Measurements from ENCODE around the gene PPP1R3C. TPM values are rescaled to one million over a fixed set of nuclear protein-coding genes. Genes with fewer than 3 reads are reported as not detected.

The PPP1R3C gene
- total and polyA plus RNA-seq, 2 donors (not counting 3 experiments of a cell fraction or from before 2014, with no cell fraction given) = 1.6 to 2.0 TPM

GRCh38 chr10:91610919-91611318 is 22.0 kb downstream of the PPP1R3C start:
- POLR2A ChIA-PET = no interaction called here
- Histone ChIP-seq H3K27me3 (ENCODE audit: control insufficient read depth in 2 of 2, insufficient read depth in 2 of 2, low read length in 2 of 2) (no peaks in the 10 kb centered on the region), H3K4me1 (ENCODE audit: control insufficient read depth, extremely low read depth, insufficient read depth, low read length) (peaks cover 20% of the 10 kb centered on the region), H3K79me2 (ENCODE audit: control insufficient read depth, insufficient read depth, low read length) (no peaks in the 10 kb centered on the region), H4K20me1 (replicated peaks; ENCODE audit: control insufficient read depth, extremely low read depth, insufficient read depth, low read length) (no peaks in the 10 kb centered on the region), H2AFZ (ENCODE audit: low read depth, low read length) (no peak overlapping the region), H3K9me3 (replicated peaks; ENCODE audit: control insufficient read depth, insufficient read depth, low read length) (no peaks in the 10 kb centered on the region), H3K36me3 (ENCODE audit: control insufficient read depth in 2 of 2, extremely low read depth in 1 of 2, insufficient read depth in 2 of 2, low read length in 2 of 2) (no peaks in the 10 kb centered on the region), H3K27ac (ENCODE audit: insufficient read depth, low read depth, low read length) (no peak overlapping the region), H3K4me2 (ENCODE audit: insufficient read depth, low read length) (no peak overlapping the region), H3K9ac (replicated peaks; ENCODE audit: extremely low read depth, insufficient read depth, low read length) (no peak overlapping the region), H3K4me3 (replicated peaks in 1 of 3; ENCODE audit: insufficient read depth in 1 of 3, low read depth in 1 of 3, low read length in 3 of 3) (no peak overlapping the region), H3K9me1 (replicated peaks; ENCODE audit: control insufficient read depth, extremely low read depth, insufficient read depth, low read length) (no peaks in the 10 kb centered on the region)
- DNase-seq (ENCODE audit: low read depth, low spot score) = no peak
- CTCF ChIA-PET = interaction anchor here (1.0 to 2.3 kb wide), 3 partner anchors 11 to 25 kb away, joined by 5 to 9 read pairs (median 6); no protein-coding TSS in a partner anchor
- intact Hi-C loops (cut with micrococcal nuclease) (no loop called here), dilution Hi-C loops (cut with MboI; ENCODE audit: extremely low pct_ligation_motif_present, low sequenced_read_pairs) (no loop called here)
- no peak for FAIRE-seq
- no TSS peak for BruUV-seq (replicated peaks)
- TF ChIP-seq MAX (IDR thresholded peaks at IDR 0.05; ENCODE audit: insufficient read depth, insufficient read length) (no peak), JUN (IDR thresholded peaks at IDR 0.05; ENCODE audit: borderline replicate concordance, insufficient read depth, insufficient read length, low read depth) (no peak), POLR2A (IDR thresholded peaks at IDR 0.05; ENCODE audit: low read depth, low read length) (no peak), GATA2 (IDR thresholded peaks at IDR 0.05; ENCODE audit: insufficient read depth, insufficient read length, low read depth, low read length) (no peak), MYC (IDR thresholded peaks at IDR 0.05; ENCODE audit: low read depth, low read length) (no peak), EZH2 (IDR thresholded peaks at IDR 0.05; ENCODE audit: borderline replicate concordance, low read depth, low read length, severe bottlenecking) (no peak), FOS (IDR thresholded peaks at IDR 0.05; ENCODE audit: borderline replicate concordance, insufficient read depth, low read length) (no peak), POLR2AphosphoS5 (IDR thresholded peaks at IDR 0.05; ENCODE audit: insufficient read depth, low read depth, low read length) (no peak)
- TF ChIP-seq, protein P1, sequence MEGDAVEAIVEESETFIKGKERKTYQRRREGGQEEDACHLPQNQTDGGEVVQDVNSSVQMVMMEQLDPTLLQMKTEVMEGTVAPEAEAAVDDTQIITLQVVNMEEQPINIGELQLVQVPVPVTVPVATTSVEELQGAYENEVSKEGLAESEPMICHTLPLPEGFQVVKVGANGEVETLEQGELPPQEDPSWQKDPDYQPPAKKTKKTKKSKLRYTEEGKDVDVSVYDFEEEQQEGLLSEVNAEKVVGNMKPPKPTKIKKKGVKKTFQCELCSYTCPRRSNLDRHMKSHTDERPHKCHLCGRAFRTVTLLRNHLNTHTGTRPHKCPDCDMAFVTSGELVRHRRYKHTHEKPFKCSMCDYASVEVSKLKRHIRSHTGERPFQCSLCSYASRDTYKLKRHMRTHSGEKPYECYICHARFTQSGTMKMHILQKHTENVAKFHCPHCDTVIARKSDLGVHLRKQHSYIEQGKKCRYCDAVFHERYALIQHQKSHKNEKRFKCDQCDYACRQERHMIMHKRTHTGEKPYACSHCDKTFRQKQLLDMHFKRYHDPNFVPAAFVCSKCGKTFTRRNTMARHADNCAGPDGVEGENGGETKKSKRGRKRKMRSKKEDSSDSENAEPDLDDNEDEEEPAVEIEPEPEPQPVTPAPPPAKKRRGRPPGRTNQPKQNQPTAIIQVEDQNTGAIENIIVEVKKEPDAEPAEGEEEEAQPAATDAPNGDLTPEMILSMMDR (IDR thresholded peaks at IDR 0.05; ENCODE audit: extremely low read depth in 1 of 2, insufficient read depth in 1 of 2, low read depth in 1 of 2, low read length in 2 of 2) = no peak

Data from endothelial cell of umbilical vein (primary cell).